Measurements from ENCODE around the gene CKB. TPM values are rescaled to one million over a fixed set of nuclear protein-coding genes. Genes with fewer than 3 reads are reported as not detected.
A peak's percentile ranks its signal among the peaks of the same experiment; 100 is the strongest.

The CKB gene
- total RNA-seq, result 5.1 and 8.3 TPM in 2 replicates

- peaks cover 5% of the 10 kb centered on the region for H4K20me1 ChIP-seq (ENCODE audit: insufficient read depth, low read length)
- H3K27ac ChIP-seq (ENCODE audit: low read depth, low read length), result no peak within 1 kb of the TSS
- TF ChIP-seq CTCF (IDR thresholded peaks at IDR 0.05; ENCODE audit: extremely low read depth, low read depth, low read length), result no peak
- peaks cover 35% of the 10 kb centered on the region for H3K4me1 ChIP-seq (ENCODE audit: insufficient read depth, low read length)
- peak within 1 kb of the TSS; percentile 65 for H3K4me2 ChIP-seq (ENCODE audit: insufficient read depth, low read length)
- no peaks in the 10 kb centered on the region for H3K36me3 ChIP-seq (ENCODE audit: insufficient read depth, low read length)
- DNase-seq (ENCODE audit: insufficient read length, low spot score, missing footprints), result peak; percentile 98
- H3K9me3 ChIP-seq (ENCODE audit: low read depth, low read length), result no peaks in the 10 kb centered on the region
- H3K79me2 ChIP-seq (ENCODE audit: insufficient read depth, low read length), result no peaks in the 10 kb centered on the region
- peaks cover 28% of the 10 kb centered on the region for H3K27me3 ChIP-seq (ENCODE audit: insufficient read depth, low read length)
- no peak within 1 kb of the TSS for H2AFZ ChIP-seq (ENCODE audit: low read length)
- H3K4me3 ChIP-seq (ENCODE audit: insufficient read depth, low read length), result peak within 1 kb of the TSS; percentile 64
Measured at GRCh38 chr14:103522649-103523574, at the start of gene CKB. TSS of gene CKB (minus strand) at chr14:103522830. CDS start at chr14:103522493, 337 bp downstream.

- H3K9me3 ChIP-seq (ENCODE audit: low read depth, low read length), result no peaks in the 10 kb centered on the region
- no peaks in the 10 kb centered on the region for H3K27me3 ChIP-seq (ENCODE audit: insufficient read depth, low read length)
- H4K20me1 ChIP-seq (ENCODE audit: insufficient read depth, low read length), result peaks cover 24% of the 10 kb centered on the region
- no peak for TF ChIP-seq CTCF (IDR thresholded peaks at IDR 0.05; ENCODE audit: extremely low read depth, low read depth, low read length)
- H2AFZ ChIP-seq (ENCODE audit: low read length), result no peak overlapping the region
- H3K79me2 ChIP-seq (ENCODE audit: insufficient read depth, low read length), result peaks cover 80% of the 10 kb centered on the region
- peak overlapping the region; percentile 1 for H3K4me2 ChIP-seq (ENCODE audit: insufficient read depth, low read length)
- H3K27ac ChIP-seq (ENCODE audit: low read depth, low read length), result no peak overlapping the region
- no peak overlapping the region for H3K4me3 ChIP-seq (ENCODE audit: insufficient read depth, low read length)
- no peak for DNase-seq (ENCODE audit: insufficient read length, low spot score, missing footprints)
- H3K36me3 ChIP-seq (ENCODE audit: insufficient read depth, low read length), result peaks cover 19% of the 10 kb centered on the region
- H3K4me1 ChIP-seq (ENCODE audit: insufficient read depth, low read length), result no peaks in the 10 kb centered on the region
Measured at GRCh38 chr14:103569408-103569807, 46.8 kb upstream of the CKB start.

GRCh38 chr14:103568952-103569351 lies 46.3 kb upstream of the CKB start:
- Histone ChIP-seq H3K4me2 (ENCODE audit: insufficient read depth, low read length) (peak overlapping the region; percentile 1), H3K27me3 (ENCODE audit: insufficient read depth, low read length) (no peaks in the 10 kb centered on the region), H3K4me3 (ENCODE audit: insufficient read depth, low read length) (no peak overlapping the region), H2AFZ (ENCODE audit: low read length) (no peak overlapping the region), H3K4me1 (ENCODE audit: insufficient read depth, low read length) (peaks cover 4% of the 10 kb centered on the region), H3K9me3 (ENCODE audit: low read depth, low read length) (no peaks in the 10 kb centered on the region), H3K79me2 (ENCODE audit: insufficient read depth, low read length) (peaks cover 80% of the 10 kb centered on the region), H4K20me1 (ENCODE audit: insufficient read depth, low read length) (peaks cover 24% of the 10 kb centered on the region), H3K36me3 (ENCODE audit: insufficient read depth, low read length) (peaks cover 15% of the 10 kb centered on the region), H3K27ac (ENCODE audit: low read depth, low read length) (no peak overlapping the region)
- TF ChIP-seq CTCF (IDR thresholded peaks at IDR 0.05; ENCODE audit: extremely low read depth, low read depth, low read length), result no peak
- DNase-seq (ENCODE audit: insufficient read length, low spot score, missing footprints), result no peak

GRCh38 chr14:103563844-103564505 lies 41.3 kb upstream of the CKB start:
- Histone ChIP-seq H4K20me1 (ENCODE audit: insufficient read depth, low read length) (peaks cover 45% of the 10 kb centered on the region), H3K79me2 (ENCODE audit: insufficient read depth, low read length) (peaks cover 91% of the 10 kb centered on the region), H3K27ac (ENCODE audit: low read depth, low read length) (no peak overlapping the region), H3K9me3 (ENCODE audit: low read depth, low read length) (no peaks in the 10 kb centered on the region), H3K4me1 (ENCODE audit: insufficient read depth, low read length) (peaks cover 21% of the 10 kb centered on the region), H3K4me2 (ENCODE audit: insufficient read depth, low read length) (peak overlapping the region; percentile 93), H2AFZ (ENCODE audit: low read length) (peak overlapping the region; percentile 84), H3K36me3 (ENCODE audit: insufficient read depth, low read length) (peaks cover 23% of the 10 kb centered on the region), H3K27me3 (ENCODE audit: insufficient read depth, low read length) (no peaks in the 10 kb centered on the region), H3K4me3 (ENCODE audit: insufficient read depth, low read length) (peak overlapping the region; percentile 92)
- TF ChIP-seq CTCF (IDR thresholded peaks at IDR 0.05; ENCODE audit: extremely low read depth, low read depth, low read length), result no peak
- DNase-seq (ENCODE audit: insufficient read length, low spot score, missing footprints), result no peak
